Measurements from ENCODE around the gene THEM5.
A peak's percentile ranks its signal among the peaks of the same experiment; 100 is the strongest.
"Not testable (repeated sequence)": the region's sequence is repeated elsewhere in the genome, so short reads cannot be mapped to it uniquely, and the experiment has no call there.

Gene THEM5

DNA sequence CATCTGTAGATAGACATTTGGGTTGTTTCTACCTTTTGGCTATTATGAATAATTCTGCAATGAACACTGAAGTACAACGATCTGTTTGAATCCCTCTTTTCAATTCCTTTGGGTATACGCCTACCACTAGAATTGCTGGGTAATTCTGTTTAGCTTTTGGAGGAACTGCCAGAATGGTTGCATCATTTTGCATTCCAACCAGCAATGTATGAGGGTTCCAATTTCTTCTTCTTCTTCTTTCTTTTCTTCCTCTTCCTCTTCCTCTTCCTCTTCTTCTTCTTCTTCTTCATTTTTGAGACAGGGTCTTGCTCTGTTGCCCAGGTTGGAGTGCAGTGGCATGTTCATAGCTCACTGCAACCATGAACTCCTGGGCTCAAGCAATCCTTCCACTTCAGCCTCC lies 13.8 kb upstream of the THEM5 start:
- DNase-seq: no peak

DNA sequence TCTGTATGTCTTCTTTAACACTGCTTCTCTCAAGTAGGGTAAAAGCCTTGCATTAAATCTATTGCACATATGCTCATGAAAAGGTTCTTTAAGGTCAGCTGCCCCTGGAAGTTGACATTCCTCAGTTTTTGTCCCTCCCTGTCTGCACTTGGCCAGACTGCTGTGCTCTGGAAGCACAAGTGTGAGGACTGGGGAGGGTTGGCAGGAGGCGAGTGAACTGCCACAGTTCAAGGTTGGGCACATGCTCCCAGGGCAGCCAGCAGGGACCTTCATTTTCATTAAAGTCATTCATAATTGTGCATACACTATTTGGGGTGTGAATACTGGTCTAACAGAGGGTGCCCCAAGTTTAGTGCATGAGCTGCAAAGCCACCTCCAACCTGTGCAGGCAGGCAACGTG lies 10.9 kb upstream of the THEM5 start:
- no peak for DNase-seq

DNA sequence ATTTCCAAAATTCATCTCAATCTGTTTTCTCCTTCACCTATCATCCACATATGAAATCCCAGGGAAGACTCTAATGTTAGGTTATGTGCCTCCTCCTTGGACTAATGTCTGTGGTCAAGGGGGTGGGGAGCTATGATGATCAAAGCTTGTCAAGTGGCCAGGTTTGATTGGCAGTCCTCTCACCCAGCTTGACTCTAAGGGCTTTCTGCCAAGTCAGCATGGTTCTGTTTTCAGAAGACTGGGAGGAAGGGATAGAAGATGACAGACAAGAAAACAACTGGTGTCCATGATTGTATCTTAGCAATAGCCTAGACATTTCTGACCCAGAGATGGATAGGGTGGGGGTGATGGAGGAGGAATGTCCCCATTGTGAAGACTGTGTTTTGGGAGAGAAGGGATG lies 9.1 kb upstream of the THEM5 start:
- no peak for DNase-seq

DNA sequence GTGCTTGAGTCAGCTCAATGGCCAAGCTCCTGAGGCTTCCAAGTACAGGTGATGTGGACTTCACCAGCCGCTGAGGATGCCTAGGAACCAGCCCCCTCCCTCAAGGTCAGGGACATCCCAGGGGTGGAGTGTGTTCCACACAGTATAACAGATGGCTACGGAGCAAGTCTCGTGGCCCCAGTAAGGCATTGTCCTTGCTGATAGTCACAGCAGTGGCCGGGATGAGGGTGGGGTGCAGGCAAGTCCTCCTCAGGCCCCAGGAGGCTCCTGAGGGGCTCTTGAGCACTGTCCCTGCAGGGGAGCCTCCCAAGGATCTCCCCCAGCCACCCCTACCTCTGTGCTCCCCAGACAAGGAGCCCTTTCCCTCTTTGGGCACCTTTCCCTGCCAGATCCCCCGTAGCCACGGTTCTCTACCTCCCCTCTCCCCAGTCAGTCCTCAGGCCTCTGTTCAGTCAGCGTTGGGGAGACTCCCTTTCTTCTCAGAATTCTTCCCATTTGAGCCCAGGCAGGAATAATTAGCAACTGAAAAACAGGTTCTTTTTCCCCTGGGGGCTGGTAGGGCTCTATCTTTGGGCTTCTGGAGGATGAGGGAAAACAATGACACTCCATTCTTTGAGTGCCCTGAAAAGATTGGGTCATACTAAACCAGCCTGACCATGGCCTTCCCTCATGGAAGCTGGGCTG lies 7.1 kb upstream of the THEM5 start:
- DNase-seq: no peak

DNA sequence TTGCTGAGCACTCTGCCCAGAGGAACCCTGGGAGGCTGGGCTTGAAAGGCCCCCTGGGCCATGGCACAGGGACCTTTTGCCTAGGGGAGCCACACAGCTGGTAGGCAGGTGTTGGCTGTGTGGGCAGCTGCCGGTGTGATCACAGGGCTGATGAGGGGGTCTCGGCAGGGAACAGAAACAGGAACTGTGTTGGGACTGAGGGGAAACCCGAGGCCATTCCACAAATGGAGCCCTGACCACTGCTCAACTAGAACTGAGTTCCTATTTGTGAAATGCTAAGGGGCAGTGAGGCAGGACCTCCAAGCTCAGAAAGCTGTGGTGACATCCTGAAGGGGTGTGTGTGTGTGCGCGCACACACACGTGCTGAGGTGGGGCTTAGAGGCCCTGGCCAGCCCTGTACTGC lies 6.4 kb upstream of the THEM5 start:
- no peak for DNase-seq

DNA sequence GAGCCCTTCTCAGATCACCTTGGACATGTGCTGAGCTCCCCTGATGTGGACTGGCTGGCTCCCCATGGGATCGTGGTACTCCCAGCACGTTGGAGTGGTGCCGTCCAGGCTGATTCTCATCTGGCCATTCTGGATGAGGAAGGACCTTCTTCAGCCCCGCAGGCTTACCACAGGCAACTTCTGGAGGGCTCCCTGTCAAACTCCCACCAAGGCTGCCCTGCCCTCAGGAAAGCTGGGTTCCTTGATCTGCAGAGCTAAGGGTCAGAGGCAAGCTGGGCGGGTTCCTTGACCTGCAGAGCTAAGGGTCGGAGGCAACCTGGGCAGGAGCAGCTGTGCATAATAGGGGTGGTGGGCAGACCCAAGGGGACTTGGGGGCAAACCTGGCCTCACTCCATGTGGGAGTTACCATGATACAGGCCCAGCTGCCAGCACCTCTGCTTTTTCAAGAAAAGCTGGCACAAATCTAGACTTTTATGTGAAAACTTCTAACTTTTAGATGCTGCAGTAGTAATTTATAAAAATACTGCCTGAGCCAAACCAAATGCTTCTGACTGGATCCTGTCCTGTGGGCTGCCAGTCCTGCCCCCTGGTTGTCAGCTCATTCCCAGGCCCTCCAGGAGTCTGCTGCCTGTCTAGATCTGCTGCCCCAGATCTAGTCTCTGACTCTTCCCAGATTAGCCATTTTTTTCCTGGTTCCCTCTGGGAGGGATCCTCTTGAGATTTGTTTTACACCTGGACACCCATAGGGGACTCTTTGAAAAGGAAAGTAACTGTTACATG lies 5.6 kb upstream of the THEM5 start:
- DNase-seq: no peak

DNA sequence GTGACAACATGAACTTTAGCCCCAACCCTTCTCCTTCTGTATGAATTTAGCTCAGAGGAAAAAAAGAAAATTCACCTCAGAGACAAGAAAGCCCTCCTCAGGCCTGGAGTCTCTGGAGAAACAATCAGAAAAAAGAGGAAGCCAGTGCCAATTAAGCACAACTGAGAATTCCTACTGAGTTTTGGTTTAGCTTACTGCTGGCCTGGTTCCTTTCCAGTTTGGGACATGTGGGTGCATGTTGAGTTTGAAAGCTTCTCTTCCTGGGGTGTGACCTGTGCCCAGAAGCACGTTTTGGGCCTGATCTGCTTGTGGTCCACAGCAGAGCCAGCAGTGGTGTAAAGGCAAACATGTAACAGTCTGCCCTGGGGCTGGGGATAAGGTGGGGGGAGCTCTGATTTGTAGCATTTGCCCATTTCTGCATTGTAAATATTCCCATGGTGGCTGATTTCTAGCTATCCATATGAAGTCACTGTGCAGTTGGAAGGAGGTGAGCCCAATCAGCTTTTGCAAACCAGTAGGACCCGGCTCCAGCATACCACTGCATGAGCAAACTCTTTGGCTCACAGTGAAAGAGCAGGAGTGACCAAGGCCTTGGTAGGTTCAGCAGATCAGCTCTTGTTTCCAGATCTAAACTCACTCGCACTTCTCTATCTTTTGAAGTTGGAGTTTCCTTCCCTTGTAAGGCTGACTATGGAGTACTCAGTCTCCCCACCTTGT lies 4.7 kb upstream of the THEM5 start:
- no peak for DNase-seq

DNA sequence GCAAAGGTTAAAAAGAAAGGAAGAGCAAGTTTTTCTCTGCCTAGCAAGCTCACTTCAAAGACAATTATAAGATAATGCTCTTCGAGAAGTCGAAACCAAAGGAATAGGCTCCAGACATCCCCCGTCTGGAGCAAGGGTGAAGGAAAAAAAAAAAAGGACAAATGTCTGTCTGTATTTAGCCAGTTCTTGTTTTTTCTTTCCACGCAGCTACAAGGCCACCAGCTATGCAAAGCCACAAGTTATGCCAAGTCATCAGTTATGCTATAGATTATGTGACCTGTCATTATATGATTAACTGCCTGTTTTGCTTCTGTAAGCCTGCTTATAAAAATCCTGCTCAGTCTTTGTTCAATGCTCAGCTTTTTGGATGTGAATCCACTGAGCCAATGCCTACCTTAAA lies 2.4 kb upstream of the THEM5 start:
- DNase-seq: no peak

DNA sequence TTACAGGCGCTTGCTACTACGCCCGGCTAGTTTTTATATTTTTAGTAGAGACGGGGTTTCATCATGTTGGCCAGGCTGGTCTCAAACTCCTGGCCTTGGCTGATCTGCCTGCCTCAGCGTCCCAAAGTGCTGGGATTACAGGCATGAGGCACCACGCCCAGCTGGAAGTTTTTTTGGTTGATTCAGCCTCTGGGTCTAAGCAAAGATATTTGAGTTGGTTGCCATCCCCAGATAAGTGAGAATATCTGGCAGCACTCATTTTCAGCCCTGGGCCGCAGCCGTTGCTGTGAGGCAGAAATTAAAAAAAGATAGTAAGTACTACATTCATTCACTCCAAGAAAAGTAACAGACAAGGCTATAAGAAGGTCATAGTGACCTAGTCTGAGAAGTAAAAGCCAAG lies 2.0 kb upstream of the THEM5 start:
- not testable (repeated sequence) for DNase-seq

DNA sequence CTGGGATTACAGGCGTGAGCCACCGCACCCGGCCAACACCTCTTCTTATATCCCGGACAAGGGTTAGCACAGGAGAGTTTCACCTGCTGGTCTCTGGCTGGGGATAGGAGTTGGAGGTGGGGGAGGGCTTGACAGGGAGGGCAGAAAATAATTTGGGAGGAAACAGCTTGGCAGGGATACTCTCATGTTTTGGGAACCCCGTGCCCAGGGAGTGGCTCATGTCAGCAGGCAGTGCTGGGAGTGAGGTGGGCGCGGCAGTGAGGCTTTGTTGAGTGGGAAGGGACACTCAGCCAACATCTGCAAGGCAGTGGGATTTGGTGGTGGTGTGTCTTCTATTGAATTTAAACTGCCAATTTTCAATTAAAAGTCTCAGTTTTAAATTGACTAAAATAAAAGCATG lies 1.1 kb upstream of the THEM5 start:
- no peak for DNase-seq

DNA sequence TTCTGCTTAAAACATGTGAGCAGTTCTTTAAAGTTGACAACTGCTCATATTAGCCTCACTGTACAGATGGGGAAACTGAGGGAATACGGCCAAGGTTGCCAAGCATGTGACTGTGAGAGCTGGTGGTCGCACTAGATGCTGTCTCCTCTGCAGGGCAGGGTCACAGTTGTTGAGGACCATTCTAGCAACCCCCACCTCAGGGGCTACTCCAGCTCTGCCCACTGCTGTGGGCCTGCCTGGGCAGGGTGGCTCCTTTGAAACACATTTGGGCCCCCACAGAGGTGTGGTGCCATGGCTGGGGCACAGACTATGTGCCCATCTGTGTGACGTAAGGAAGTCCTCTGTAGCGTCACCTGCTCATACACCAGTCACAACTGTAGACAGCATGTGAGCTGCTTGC lies 779 bp downstream of the THEM5 start:
- DNase-seq: no peak

DNA sequence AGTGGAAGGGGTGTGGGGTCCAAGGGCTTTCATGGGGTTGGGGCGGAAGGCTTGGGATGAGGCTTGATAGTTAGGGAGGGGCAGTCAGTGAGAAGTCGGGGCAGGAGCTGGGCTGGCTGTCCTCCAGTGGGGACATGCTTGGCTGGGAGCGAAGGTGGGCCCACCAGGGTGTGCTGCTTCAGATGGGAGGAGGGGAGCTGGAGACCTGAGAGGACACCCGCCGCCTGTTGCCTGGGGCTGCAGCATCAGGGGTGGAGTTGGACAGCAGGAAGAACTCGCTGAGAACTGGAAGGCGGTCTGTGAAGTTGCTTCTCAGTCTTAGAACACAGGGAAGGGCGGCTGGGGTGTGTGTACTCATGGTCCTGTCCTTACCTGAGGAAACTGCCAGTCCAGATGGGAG lies 1.6 kb downstream of the THEM5 start:
- DNase-seq: no peak

DNA sequence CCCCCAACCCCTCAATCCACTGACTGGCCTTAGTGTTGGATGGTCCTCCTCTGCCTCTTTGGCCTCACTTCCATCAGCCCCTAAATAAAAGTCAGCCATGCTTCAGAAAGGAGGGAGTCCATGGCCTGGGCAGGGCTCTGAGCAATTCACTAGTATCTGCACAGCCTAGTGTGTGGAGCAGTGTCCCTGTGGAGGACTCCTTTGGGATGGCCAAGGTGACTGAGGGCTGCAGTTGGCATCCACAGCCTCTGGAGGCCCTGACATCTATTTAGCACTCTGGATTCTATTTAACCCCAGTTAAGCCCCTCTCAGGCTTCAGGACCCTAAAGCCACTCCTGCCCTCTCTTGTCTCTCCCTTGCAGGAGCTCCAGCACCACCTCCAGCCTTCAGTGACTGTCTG lies 3.6 kb downstream of the THEM5 start:
- no peak for DNase-seq

DNA sequence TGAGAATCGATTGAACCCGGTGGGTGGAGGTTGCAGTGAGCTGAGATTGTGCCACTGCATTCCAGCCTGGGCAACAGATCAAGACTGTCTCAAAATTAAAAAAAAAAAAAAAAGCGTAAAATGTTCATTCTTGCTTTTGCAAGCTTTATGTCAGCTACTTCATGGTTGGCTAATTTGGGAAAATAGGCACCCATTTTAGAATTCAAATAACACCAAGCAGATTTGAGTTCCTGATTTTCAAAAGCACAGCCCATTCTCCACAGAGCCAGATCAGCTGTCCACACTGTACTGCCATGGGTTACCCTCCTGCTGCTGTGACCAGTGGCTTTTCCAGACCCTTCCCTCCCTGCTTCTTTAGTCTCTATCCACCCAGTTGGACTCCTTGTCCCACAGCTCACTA lies 4.4 kb downstream of the THEM5 start:
- no peak for DNase-seq

DNA sequence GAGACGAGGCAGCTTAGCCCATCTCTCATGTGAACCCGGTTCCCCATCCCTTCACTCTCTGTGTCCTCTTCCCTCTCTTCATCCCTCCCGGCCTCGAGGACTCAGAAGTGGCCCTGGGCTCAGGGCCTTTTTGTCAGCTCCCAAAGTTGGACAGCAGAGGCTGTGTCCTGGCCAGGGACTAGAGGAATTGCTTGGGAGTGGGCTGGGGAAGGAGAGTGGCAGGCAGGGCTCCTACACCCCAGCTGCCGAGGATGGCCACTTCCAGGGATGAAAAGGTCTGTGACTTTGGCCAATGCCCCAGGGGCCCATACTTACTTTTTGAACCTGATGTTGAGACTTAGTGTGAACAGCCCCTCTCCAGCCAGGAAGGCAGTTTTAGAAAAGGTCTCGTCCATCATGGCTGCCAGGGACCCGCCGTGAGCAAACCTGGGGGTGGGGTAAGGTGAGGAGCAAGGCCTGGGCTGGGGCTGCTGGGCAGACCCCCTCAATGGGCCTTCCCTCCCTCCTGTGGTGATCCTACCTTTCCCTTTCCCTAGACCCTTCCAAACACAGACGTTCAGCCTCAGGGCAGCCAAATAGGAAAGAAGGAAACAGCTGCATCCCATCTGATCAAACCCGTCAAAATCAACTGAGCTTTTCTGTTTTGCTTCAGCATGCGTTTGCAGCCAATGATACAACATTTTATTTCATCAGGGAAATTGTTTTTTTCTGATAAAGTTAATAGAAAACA lies 5.5 kb downstream of the THEM5 start:
- no peak for DNase-seq

DNA sequence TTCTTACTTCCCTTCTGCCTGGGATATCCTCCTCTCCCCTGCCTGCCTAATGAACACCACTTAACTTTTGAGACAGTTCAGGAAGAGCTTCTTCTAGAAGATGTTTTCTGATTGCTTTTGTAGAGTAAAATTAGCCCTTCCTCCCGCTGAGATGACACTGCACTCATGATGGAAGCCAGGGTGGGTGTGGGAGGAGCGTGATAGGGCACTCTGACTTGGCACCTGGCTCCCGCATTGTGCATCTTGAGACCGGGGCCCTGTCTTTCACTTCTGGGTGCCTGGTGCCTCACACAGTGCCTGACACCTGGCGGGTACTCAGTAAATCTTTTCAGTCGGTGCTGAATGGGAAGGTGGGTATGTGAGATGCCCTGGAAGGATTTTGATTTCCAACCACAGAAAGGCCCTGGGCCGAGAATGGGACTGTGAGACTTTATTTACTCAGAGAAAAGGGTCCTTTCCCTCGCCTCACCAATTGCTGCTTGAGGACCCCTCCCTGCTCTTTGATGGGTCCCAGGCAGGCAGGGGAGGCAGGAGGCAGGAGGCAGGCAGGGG lies 6.8 kb downstream of the THEM5 start:
- DNase-seq: no peak

DNA sequence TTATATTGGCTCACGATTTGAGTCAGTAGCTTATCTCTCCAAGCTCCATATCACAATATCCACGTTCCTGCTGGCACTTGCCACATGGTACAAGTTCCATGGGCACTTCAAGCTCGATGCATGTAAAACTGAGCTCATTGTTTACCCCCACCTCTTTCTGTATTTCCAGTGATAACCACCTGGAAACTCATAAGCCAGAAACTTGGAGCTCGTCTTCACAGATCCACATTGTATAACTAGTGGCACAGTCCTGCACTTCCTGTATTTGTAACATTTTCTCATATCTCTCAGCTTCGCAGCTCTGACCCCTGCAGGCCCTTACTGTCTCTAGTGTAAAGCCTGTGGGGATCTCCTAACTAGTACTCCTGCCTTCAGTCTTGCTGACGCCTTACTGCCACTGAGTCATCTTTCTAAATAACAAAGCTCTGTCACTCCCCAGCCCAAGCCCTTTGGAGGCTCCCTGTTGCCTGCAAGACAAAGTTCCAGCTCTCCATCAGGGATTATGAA lies 7.4 kb downstream of the THEM5 start:
- no peak for DNase-seq

DNA sequence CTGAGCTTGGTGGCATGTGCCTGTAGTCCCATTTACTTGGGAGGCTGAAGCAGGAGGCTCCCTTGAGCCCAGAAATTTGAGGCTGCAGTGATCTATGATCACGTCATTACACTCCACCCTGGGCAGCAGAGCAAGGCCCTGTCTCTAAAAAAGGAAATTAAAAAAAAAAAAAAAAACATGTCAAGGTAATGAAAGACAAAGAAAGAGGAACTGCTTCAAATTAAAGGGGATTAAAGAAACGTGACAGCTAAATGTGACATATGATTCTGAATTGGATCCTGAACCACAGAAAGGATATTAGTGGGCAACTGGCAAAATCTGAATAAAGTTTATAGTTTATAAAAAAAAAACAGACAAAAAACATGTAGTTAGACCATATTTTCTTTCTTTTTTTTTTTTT lies 10.1 kb downstream of the THEM5 start:
- no peak for DNase-seq

DNA sequence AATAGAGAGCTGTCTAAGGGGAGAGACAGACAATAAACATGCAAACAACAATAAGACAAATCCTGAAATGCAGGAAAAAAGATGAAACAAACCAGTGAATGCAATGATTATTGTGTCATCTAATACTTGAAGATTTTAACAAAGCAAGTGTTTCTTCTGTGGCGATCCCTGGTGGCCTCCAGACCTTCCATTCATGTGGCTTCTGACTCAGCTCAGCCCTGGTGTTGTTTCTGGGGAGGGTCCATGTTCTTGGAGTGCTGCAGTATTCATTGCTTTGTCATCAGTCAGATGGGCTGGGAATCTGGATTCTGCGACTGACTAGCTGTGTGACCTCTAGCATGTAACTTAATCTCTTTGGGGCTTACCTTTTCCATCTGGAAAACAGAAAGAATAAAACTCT lies 12.4 kb downstream of the THEM5 start:
- DNase-seq: no peak

DNA sequence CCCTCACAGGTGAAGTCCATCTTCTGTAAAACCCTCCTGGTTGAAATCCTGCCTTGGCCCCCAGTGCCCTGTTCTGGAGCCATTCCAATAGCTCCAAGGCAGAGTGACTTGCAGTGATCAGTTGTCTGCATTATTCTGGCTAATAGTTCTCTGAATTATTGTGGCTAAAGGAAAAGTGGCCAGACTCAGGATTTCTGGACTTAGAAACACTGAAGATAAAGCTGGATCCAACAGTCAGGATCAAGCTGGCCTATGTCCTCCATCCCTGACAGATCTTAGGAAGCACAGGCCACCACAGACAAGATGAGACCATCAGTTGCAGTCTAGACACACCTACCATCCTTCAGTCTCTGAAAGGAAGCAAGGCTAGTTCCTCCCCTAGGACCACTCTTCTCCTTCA lies 13.1 kb downstream of the THEM5 start:
- no peak for DNase-seq

DNA sequence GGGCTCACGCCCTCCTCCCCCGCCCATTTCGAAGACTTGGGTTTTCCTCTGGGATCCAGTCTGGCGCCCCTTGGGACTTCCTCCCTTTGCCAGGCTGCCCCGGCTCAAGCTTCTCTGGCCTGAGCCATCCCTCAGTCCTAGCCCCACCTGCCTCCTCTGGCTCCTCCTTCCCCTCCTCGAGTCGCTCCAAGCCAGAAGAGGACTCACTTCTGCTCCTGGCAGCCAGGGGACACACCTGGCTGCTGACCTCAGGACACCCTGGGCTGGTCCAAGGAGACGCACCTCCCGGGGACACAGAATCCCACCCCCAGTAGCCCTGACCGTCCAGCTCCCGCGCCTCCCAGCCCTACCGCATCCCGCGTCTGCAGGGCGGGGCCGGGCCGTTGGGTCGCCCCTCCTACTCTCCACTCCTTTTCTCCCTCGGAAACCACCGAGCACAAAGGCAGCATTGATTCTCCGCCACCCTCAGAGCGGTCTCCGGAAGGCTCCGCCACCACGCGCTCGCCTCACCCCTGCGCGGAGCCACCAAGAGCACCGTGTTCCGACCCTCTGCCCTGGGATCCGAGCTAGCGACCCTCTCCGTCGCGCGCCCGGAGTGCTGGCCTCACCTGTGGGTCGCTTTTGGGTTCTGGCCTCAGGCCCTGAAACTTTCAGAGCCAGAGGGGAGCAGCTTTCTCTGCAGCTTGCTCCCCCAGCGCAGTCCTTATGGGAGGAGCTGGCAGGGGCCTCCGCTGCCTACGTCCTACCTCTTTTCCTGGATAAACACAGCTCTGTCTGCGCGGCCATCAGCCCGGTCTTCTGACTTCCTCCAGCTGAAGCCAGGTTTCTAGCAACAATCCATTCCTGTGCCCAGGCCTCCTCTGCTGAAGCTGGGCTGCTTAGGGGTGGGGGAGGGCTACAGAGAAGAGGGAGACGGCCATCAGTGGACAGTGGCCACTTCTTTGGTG lies 13.8 kb downstream of the THEM5 start, which contains the start of gene C2CD4D:
Gene C2CD4D (minus strand): TSS at position 364 of the 947 bp plus-strand sequence. CDS start 831 bp downstream, outside the sequence.
- DNase-seq: peak; percentile 52

DNA sequence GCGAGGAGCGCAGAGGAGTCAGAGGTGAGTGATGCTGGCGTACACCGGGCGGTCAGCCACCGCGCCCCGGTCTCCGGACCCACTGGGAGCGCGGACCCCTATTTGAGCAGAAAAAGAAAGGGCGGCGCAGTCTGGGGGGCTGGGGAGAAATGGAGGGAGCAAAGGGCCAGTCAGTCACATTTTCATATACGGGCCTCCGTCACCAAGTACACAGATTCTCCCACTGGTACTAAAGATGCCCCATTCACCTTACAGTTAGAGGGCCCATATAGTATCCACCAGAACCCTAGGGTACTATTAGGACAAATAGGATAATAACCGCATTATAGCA lies 14.5 kb downstream of the THEM5 start:
- DNase-seq: no peak

Data from activated gamma-delta T cell (primary cell).